ENCODE results near the gene ZNF367.

DNA sequence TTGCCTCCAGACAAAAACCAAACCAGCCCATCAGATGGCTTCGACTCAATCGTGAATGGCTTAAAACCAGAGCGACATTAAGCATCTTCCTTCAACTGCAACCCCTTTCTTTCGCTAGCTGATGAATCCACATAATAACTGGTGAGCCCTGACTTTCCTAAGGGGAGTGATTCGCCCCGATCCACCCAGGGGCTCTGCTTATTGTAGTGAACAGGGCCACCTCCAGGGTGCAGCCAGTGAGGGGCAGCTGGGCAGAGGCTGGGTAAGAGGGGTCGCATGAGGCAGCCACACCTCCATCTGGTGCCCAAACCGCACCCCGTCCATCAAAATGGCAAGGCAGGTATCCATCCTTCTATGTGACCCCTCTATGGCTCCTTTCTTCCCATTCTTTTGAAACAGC is 72.6 kb downstream of the ZNF367 start:
- TF ChIP-seq POLR2AphosphoS5 (IDR thresholded peaks at IDR 0.05), result no peak
- TF ChIP-seq EZH2 (IDR thresholded peaks at IDR 0.05; ENCODE audit: borderline replicate concordance, insufficient read depth, low read length, poor library complexity, severe bottlenecking), result no peak
- TF ChIP-seq RAD21 (conservative IDR thresholded peaks at IDR 0.05), result no peak
